Measurements from ENCODE around the gene PHOSPHO2. TPM values are rescaled to one million over a fixed set of nuclear protein-coding genes. Genes with fewer than 3 reads are reported as not detected.

Gene PHOSPHO2
- total and polyA plus RNA-seq, 2 experiments from 2014 or later = 8.3 to 8.7 TPM

DNA sequence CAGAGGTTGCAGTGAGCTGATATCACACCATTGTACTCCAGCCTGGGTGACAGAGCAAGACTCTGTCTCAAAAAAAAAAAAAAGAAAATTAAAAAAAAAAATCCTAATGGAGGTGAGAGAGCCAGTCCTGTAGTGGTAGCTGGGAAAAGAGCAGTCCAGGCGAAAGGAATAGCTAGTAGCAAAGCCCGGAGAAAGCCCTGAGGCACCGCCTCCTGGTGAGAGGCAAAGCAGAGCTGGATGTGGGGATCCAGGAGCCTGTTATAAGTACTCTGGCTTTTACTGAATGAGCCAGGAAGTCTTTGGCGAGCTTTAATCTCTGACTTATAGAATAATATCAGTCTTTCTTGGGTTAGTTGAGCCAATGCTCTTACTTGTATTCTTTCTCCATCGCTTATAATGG lies 32.8 kb downstream of the PHOSPHO2 start (continued):
- TF ChIP-seq, protein P1, sequence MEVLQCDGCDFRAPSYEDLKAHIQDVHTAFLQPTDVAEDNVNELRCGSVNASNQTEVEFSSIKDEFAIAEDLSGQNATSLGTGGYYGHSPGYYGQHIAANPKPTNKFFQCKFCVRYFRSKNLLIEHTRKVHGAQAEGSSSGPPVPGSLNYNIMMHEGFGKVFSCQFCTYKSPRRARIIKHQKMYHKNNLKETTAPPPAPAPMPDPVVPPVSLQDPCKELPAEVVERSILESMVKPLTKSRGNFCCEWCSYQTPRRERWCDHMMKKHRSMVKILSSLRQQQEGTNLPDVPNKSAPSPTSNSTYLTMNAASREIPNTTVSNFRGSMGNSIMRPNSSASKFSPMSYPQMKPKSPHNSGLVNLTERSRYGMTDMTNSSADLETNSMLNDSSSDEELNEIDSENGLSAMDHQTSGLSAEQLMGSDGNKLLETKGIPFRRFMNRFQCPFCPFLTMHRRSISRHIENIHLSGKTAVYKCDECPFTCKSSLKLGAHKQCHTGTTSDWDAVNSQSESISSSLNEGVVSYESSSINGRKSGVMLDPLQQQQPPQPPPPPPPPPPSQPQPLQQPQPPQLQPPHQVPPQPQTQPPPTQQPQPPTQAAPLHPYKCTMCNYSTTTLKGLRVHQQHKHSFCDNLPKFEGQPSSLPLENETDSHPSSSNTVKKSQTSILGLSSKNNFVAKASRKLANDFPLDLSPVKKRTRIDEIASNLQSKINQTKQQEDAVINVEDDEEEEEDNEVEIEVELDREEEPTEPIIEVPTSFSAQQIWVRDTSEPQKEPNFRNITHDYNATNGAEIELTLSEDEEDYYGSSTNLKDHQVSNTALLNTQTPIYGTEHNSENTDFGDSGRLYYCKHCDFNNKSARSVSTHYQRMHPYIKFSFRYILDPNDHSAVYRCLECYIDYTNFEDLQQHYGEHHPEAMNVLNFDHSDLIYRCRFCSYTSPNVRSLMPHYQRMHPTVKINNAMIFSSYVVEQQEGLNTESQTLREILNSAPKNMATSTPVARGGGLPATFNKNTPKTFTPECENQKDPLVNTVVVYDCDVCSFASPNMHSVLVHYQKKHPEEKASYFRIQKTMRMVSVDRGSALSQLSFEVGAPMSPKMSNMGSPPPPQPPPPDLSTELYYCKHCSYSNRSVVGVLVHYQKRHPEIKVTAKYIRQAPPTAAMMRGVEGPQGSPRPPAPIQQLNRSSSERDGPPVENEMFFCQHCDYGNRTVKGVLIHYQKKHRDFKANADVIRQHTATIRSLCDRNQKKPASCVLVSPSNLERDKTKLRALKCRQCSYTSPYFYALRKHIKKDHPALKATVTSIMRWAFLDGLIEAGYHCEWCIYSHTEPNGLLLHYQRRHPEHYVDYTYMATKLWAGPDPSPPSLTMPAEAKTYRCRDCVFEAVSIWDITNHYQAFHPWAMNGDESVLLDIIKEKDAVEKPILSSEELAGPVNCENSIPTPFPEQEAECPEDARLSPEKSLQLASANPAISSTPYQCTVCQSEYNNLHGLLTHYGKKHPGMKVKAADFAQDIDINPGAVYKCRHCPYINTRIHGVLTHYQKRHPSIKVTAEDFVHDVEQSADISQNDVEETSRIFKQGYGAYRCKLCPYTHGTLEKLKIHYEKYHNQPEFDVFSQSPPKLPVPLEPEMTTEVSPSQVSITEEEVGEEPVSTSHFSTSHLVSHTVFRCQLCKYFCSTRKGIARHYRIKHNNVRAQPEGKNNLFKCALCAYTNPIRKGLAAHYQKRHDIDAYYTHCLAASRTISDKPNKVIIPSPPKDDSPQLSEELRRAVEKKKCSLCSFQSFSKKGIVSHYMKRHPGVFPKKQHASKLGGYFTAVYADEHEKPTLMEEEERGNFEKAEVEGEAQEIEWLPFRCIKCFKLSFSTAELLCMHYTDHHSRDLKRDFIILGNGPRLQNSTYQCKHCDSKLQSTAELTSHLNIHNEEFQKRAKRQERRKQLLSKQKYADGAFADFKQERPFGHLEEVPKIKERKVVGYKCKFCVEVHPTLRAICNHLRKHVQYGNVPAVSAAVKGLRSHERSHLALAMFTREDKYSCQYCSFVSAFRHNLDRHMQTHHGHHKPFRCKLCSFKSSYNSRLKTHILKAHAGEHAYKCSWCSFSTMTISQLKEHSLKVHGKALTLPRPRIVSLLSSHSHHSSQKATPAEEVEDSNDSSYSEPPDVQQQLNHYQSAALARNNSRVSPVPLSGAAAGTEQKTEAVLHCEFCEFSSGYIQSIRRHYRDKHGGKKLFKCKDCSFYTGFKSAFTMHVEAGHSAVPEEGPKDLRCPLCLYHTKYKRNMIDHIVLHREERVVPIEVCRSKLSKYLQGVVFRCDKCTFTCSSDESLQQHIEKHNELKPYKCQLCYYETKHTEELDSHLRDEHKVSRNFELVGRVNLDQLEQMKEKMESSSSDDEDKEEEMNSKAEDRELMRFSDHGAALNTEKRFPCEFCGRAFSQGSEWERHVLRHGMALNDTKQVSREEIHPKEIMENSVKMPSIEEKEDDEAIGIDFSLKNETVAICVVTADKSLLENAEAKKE (CRISPR knock-in tag; IDR thresholded peaks at IDR 0.05) = no peak

DNA sequence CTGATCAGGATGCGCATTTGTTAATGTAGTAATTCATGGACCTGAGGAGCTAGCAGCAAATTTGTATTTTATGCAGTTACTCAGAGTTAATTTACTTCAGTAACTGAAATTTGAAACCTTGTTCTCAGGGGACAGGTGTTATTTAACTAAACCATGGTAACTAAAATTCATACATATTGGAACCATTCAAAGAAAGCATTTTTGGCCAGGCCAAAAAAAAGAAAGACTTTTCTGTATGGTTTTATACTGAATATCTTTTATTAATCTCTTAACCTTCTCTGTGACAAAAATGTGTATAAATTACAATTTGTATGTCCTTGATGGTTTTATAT lies 35.0 kb downstream of the PHOSPHO2 start:
- H4K20me1 ChIP-seq (replicated peaks; ENCODE audit: insufficient read depth) = no peaks in the 10 kb centered on the region
- DNase-seq (ENCODE audit: low spot score) (peak; percentile 16), ATAC-seq (no peak)
- Mint-ChIP-seq H3K9me3 (no peaks in the 10 kb centered on the region), H3K36me3 (ENCODE audit: low read depth) (no peaks in the 10 kb centered on the region), H3K27me3 (ENCODE audit: insufficient read depth, low read depth, poor library complexity) (peaks cover 9% of the 10 kb centered on the region), H3K27ac (no peak overlapping the region), H3K4me3 (no peak overlapping the region), H3K4me1 (peaks cover 11% of the 10 kb centered on the region; the same call in 2 of the 3 replicates)
- H3K27me3 ChIP-seq (ENCODE audit: insufficient read depth) = peaks cover 7% of the 10 kb centered on the region
- H3K4me1 ChIP-seq (ENCODE audit: insufficient read depth) = no peaks in the 10 kb centered on the region
- H3K4me3 ChIP-seq = no peak overlapping the region
- H3K36me3 ChIP-seq (ENCODE audit: insufficient read depth) = no peaks in the 10 kb centered on the region
- TF ChIP-seq EZH2 (IDR thresholded peaks at IDR 0.05; ENCODE audit: low read depth, unreplicated experiment) (no peak), CREB1 (CRISPR knock-in tag; IDR thresholded peaks at IDR 0.05; ENCODE audit: low read depth) (no peak), ZNF331 (CRISPR knock-in tag; IDR thresholded peaks at IDR 0.05; ENCODE audit: low read depth) (no peak), STAT1 (IDR thresholded peaks at IDR 0.05; ENCODE audit: unreplicated experiment) (no peak), NANOG (IDR thresholded peaks at IDR 0.05; ENCODE audit: borderline replicate concordance) (no peak), ETS1 (IDR thresholded peaks at IDR 0.05) (no peak), POLR2AphosphoS5 (IDR thresholded peaks at IDR 0.05; ENCODE audit: low read depth) (no peak), JUNB (IDR thresholded peaks at IDR 0.05; ENCODE audit: unreplicated experiment) (no peak), EZH2phosphoT487 (IDR thresholded peaks at IDR 0.05; ENCODE audit: unreplicated experiment) (no peak)
- TF ChIP-seq, protein P2, sequence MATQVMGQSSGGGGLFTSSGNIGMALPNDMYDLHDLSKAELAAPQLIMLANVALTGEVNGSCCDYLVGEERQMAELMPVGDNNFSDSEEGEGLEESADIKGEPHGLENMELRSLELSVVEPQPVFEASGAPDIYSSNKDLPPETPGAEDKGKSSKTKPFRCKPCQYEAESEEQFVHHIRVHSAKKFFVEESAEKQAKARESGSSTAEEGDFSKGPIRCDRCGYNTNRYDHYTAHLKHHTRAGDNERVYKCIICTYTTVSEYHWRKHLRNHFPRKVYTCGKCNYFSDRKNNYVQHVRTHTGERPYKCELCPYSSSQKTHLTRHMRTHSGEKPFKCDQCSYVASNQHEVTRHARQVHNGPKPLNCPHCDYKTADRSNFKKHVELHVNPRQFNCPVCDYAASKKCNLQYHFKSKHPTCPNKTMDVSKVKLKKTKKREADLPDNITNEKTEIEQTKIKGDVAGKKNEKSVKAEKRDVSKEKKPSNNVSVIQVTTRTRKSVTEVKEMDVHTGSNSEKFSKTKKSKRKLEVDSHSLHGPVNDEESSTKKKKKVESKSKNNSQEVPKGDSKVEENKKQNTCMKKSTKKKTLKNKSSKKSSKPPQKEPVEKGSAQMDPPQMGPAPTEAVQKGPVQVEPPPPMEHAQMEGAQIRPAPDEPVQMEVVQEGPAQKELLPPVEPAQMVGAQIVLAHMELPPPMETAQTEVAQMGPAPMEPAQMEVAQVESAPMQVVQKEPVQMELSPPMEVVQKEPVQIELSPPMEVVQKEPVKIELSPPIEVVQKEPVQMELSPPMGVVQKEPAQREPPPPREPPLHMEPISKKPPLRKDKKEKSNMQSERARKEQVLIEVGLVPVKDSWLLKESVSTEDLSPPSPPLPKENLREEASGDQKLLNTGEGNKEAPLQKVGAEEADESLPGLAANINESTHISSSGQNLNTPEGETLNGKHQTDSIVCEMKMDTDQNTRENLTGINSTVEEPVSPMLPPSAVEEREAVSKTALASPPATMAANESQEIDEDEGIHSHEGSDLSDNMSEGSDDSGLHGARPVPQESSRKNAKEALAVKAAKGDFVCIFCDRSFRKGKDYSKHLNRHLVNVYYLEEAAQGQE (IDR thresholded peaks at IDR 0.05; ENCODE audit: unreplicated experiment) = no peak
- TF ChIP-seq, protein P3, sequence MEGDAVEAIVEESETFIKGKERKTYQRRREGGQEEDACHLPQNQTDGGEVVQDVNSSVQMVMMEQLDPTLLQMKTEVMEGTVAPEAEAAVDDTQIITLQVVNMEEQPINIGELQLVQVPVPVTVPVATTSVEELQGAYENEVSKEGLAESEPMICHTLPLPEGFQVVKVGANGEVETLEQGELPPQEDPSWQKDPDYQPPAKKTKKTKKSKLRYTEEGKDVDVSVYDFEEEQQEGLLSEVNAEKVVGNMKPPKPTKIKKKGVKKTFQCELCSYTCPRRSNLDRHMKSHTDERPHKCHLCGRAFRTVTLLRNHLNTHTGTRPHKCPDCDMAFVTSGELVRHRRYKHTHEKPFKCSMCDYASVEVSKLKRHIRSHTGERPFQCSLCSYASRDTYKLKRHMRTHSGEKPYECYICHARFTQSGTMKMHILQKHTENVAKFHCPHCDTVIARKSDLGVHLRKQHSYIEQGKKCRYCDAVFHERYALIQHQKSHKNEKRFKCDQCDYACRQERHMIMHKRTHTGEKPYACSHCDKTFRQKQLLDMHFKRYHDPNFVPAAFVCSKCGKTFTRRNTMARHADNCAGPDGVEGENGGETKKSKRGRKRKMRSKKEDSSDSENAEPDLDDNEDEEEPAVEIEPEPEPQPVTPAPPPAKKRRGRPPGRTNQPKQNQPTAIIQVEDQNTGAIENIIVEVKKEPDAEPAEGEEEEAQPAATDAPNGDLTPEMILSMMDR (conservative IDR thresholded peaks at IDR 0.05; ENCODE audit: low read depth in 2 of 2) = no peak
- no peaks in the 10 kb centered on the region for H3K79me2 ChIP-seq (replicated peaks; ENCODE audit: insufficient read depth)
- no peak overlapping the region for H3K4me2 ChIP-seq
- H3K27ac ChIP-seq (ENCODE audit: low read depth) = no peak overlapping the region
- H3K9me2 ChIP-seq (ENCODE audit: insufficient read depth) = no peaks in the 10 kb centered on the region
- H3F3A ChIP-seq (replicated peaks; ENCODE audit: low read depth) = 0 out of 2 replicates have a peak, but pooled peaks cover 3% of the 10 kb centered on the region
- H2AFZ ChIP-seq = no peak overlapping the region
